Caco-2 (cell line): ENCODE data around the gene ASIC4. TPM values are rescaled to one million over a fixed set of nuclear protein-coding genes. Genes with fewer than 3 reads are reported as not detected.

Experiments used
- Bru-seq: library from RNA; stranded (reverse); fragments of 400-500 nt; gene quantifications from one replicate; lab custom pipeline; 2021; lab: Mats Ljungman, UMichigan
- BruChase-seq, 2 experiments: library from RNA; stranded (reverse); fragments of 400-500 nt; gene quantifications; one replicate each; lab custom pipeline; 2021; lab: Mats Ljungman, UMichigan
- BruUV-seq: library from RNA; stranded (reverse); fragments of 400-500 nt; replicated peaks from 2 replicates; lab custom pipeline; 2021; lab: Mats Ljungman, UMichigan
- CTCF ChIA-PET: fragments of 300-600 bp; sonication (Branson Sonifier 250); formaldehyde crosslinking; loops from one replicate; lab custom pipeline; 2022; ENCODE audit warnings: antibody characterized with exemption; lab: Charles Lee
- POLR2A ChIA-PET: fragments of 300-600 bp; sonication (Branson Sonifier 250); formaldehyde crosslinking; loops from one replicate; lab custom pipeline; 2022; ENCODE audit warnings: antibody characterized with exemption; lab: Charles Lee
- DNase-seq, 2 experiments: peaks; one replicate each; pipeline versions ENCODE4 v3.0.0 to v3.0.0-alpha.2; 2020 to 2022
- H3K27me3 ChIP-seq: replicated peaks from 2 replicates; pipeline ENCODE4 v1.6.0; 2011; ENCODE audit warnings: low read length; ENCODE audit not compliant: control insufficient read depth, insufficient read depth
- H3K36me3 ChIP-seq: 2 replicates; pipeline ENCODE4 v1.5.1; 2011; ENCODE audit warnings: low read length; ENCODE audit not compliant: control insufficient read depth, insufficient read depth
- H3K4me1 ChIP-seq: fragments of 250-450 bp; sonication (Bioruptor Pico); 2 replicates; pipeline ENCODE4 v1.5.1; 2020; ENCODE audit warnings: mild to moderate bottlenecking
- H3K4me3 ChIP-seq: 2 replicates; pipeline ENCODE4 v1.5.1; 2011; ENCODE audit warnings: low read depth, mild to moderate bottlenecking, control low read depth, low read length
- H3K9me3 ChIP-seq: fragments of 250-450 bp; sonication (Bioruptor Pico); 2 replicates; pipeline ENCODE4 v1.5.1; 2020; ENCODE audit warnings: mild to moderate bottlenecking, moderate library complexity
- H3K27ac Mint-ChIP-seq: one replicate; pipeline ENCODE4 v1.8.0; 2022; ENCODE audit warnings: mixed read lengths; ENCODE audit not compliant: unreplicated experiment
- H3K27me3 Mint-ChIP-seq: one replicate; pipeline ENCODE4 v1.8.0; 2022; ENCODE audit warnings: mixed read lengths; ENCODE audit not compliant: insufficient read depth, unreplicated experiment
- H3K36me3 Mint-ChIP-seq: one replicate; pipeline ENCODE4 v1.8.0; 2022; ENCODE audit warnings: mild to moderate bottlenecking, mixed read lengths; ENCODE audit not compliant: insufficient read depth, unreplicated experiment
- H3K4me1 Mint-ChIP-seq: one replicate; pipeline ENCODE4 v1.8.0; 2022; ENCODE audit warnings: low read depth, mixed read lengths; ENCODE audit not compliant: unreplicated experiment
- H3K4me3 Mint-ChIP-seq: one replicate; pipeline ENCODE4 v1.8.0; 2022; ENCODE audit warnings: mild to moderate bottlenecking, moderate library complexity, mixed read lengths; ENCODE audit not compliant: unreplicated experiment
- H3K9me3 Mint-ChIP-seq: one replicate; pipeline ENCODE4 v1.8.0; 2022; ENCODE audit warnings: mixed read lengths; ENCODE audit not compliant: unreplicated experiment
- intact Hi-C: fragments of 100-400 bp; cut with micrococcal nuclease; formaldehyde crosslinking; loops from one replicate; pipeline ENCODE4 v1.10.0; 2022; ENCODE audit not compliant: unreplicated experiment
- long read RNA-seq: library from polyadenylated mRNA; stranded (forward); transcript quantifications from one replicate; pipeline ENCODE4 v2.0.0, GENCODE V29; 2022
- total RNA-seq: library from RNA; stranded (reverse); gene quantifications from 2 replicates; pipeline ENCODE4 v1.2.3, GENCODE V29; 2022
- TF ChIP-seq, protein P1 (sequence below), 2 experiments: fragments of 200-600 bp in 1 of 2; IDR thresholded peaks; 1 replicate in 1 of 2; 2 replicates in 1 of 2; pipeline versions ENCODE4 v1.5.1 to v1.8.0; 2011 to 2022; ENCODE audit warnings: antibody characterized with exemption in 1 of 2, control low read depth in 1 of 2, inconsistent platforms in 1 of 2, low read depth in 1 of 2, low read length in 1 of 2, mild to moderate bottlenecking in 1 of 2, moderate library complexity in 1 of 2; ENCODE audit not compliant: insufficient read depth in 1 of 2, severe bottlenecking in 1 of 2, unreplicated experiment in 1 of 2

Gene ASIC4, protein sequence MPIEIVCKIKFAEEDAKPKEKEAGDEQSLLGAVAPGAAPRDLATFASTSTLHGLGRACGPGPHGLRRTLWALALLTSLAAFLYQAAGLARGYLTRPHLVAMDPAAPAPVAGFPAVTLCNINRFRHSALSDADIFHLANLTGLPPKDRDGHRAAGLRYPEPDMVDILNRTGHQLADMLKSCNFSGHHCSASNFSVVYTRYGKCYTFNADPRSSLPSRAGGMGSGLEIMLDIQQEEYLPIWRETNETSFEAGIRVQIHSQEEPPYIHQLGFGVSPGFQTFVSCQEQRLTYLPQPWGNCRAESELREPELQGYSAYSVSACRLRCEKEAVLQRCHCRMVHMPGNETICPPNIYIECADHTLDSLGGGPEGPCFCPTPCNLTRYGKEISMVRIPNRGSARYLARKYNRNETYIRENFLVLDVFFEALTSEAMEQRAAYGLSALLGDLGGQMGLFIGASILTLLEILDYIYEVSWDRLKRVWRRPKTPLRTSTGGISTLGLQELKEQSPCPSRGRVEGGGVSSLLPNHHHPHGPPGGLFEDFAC
- total RNA-seq (0.16 and 0.19 TPM in 2 replicates), Bru-seq, nascent RNA (percentile 16 among the genes with signal in this experiment), BruChase-seq, experiment 1, labeled RNA remaining after a 2-hour chase (percentile 16 among the genes with signal in this experiment), BruChase-seq, experiment 2, labeled RNA remaining after a 6-hour chase (percentile 21 among the genes with signal in this experiment)
- long read RNA-seq, result 0 reads

DNA sequence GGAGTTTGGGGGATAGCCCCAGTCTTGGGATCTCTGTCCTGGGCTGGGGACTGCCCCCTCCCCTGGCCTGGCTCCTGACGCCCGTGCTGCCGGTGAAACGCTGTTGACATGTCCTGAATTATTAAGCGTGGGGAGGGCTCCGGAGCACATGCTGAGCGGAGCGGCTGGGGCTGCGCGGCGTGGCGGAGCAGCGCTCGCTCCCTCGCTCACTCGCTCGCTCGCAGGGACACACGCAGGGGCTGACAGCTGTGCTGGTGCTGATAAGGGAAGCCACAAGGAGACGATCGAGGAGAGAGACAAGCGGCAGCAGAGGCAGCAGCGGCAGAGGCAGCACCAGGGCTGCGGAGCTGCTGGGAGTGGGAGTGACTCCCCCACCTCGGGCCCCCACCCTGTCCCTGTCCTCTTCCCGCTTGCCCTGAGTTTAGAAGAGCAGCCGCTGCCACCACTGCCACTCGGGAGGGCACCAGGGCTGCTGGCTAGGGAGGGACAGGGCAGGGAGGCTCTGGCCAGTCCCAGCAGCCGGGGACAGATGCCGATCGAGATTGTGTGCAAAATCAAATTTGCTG is at the start of gene ASIC4:
Gene ASIC4 (plus strand): TSS at position 287 of the 566 bp plus-strand sequence. CDS start 243 bp downstream, at position 530.
- peaks cover 18% of the 10 kb centered on the region for H3K4me1 Mint-ChIP-seq
- BruUV-seq, result no TSS peak
- peaks cover 5% of the 10 kb centered on the region; the same call in 1 of the 2 replicates for H3K27me3 ChIP-seq
- ChIA-PET POLR2A (no interaction called here), CTCF (interaction anchor here (0.9 to 1.9 kb wide), 4 partner anchors 12 to 22 kb away, joined by 4 to 8 read pairs (median 6); partner anchors contain the start of gene GMPPA)
- intact Hi-C loops, result no loop called here
- TF ChIP-seq, protein P1, sequence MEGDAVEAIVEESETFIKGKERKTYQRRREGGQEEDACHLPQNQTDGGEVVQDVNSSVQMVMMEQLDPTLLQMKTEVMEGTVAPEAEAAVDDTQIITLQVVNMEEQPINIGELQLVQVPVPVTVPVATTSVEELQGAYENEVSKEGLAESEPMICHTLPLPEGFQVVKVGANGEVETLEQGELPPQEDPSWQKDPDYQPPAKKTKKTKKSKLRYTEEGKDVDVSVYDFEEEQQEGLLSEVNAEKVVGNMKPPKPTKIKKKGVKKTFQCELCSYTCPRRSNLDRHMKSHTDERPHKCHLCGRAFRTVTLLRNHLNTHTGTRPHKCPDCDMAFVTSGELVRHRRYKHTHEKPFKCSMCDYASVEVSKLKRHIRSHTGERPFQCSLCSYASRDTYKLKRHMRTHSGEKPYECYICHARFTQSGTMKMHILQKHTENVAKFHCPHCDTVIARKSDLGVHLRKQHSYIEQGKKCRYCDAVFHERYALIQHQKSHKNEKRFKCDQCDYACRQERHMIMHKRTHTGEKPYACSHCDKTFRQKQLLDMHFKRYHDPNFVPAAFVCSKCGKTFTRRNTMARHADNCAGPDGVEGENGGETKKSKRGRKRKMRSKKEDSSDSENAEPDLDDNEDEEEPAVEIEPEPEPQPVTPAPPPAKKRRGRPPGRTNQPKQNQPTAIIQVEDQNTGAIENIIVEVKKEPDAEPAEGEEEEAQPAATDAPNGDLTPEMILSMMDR (IDR thresholded peaks at IDR 0.05; ENCODE audit: insufficient read depth in 1 of 2, low read depth in 1 of 2, low read length in 1 of 2, severe bottlenecking in 1 of 2, unreplicated experiment in 1 of 2), result no peak
- peaks cover 12% of the 10 kb centered on the region for H3K4me1 ChIP-seq
- H3K4me3 ChIP-seq, result no peak within 1 kb of the TSS
- peaks cover 31% of the 10 kb centered on the region for H3K27me3 Mint-ChIP-seq
- H3K9me3 ChIP-seq, result no peaks in the 10 kb centered on the region
- H3K36me3 ChIP-seq, result no peaks in the 10 kb centered on the region
- H3K36me3 Mint-ChIP-seq, result no peaks in the 10 kb centered on the region
- no peak within 1 kb of the TSS for H3K27ac Mint-ChIP-seq
- DNase-seq, result peak in 1 of 2 experiments; percentile 22
- H3K9me3 Mint-ChIP-seq, result no peaks in the 10 kb centered on the region
- H3K4me3 Mint-ChIP-seq, result peak within 1 kb of the TSS; percentile 40

DNA sequence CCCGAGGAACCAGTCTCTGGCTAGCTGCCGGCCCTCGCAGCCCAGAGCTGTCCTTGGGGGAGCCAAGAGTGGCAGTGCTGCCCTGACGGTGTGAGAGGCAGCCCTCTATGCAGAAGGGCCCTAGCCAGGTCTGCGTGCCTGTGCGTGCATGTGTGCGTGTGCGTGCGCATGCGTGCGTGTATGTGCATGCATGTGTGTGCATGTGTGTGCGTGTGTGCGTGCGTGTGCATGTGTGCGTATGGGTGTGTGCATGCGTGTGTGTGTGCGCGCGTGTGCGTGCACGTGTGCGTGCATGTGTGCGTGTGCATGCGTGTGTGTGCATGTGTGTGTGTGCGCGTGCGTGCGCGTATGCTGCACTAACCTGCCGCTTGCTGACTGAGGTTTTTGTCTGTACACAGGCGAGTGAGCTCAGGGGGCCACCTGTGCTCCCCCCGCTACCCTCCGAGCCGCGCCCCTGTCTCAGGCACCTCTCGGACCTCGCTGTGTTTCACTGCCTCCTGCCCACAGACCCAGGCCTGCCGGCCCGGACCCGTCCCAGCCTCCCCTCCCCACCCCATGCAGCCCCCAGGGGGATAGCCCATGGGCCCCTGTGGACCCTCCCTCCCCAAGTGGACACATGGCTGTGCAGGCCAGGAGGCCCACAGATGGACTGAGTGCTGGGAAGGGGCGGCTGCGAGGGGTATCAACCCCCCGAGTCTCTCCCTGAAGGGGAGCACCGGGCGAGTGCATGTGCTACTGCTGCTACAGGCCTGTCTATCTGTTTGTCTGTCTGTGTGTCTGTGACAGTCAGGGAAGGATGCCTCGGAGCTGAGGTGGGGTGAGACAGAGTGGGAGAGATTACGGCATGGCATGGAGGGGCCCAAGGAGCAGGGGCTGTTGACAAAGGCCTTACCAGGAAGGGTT is 48.4 kb upstream of the ASIC4 start:
- Mint-ChIP-seq H3K27ac (no peak overlapping the region), H3K4me3 (no peak overlapping the region), H3K36me3 (peaks cover 7% of the 10 kb centered on the region), H3K9me3 (no peaks in the 10 kb centered on the region), H3K4me1 (no peaks in the 10 kb centered on the region), H3K27me3 (no peaks in the 10 kb centered on the region)
- no TSS peak for BruUV-seq
- no peak for DNase-seq
- TF ChIP-seq, protein P1 (IDR thresholded peaks at IDR 0.05; ENCODE audit: insufficient read depth in 1 of 2, low read depth in 1 of 2, low read length in 1 of 2, severe bottlenecking in 1 of 2, unreplicated experiment in 1 of 2), result no peak
- CTCF ChIA-PET, result no interaction called here
- Histone ChIP-seq H3K4me3 (no peak overlapping the region), H3K27me3 (no peaks in the 10 kb centered on the region), H3K4me1 (no peaks in the 10 kb centered on the region), H3K9me3 (no peaks in the 10 kb centered on the region), H3K36me3 (no peaks in the 10 kb centered on the region)
- POLR2A ChIA-PET, result no interaction called here
- intact Hi-C loops, result no loop called here
